T47D (cell line): ENCODE data around the gene SPACDR.
"Not testable (repeated sequence)": the region's sequence is repeated elsewhere in the genome, so short reads cannot be mapped to it uniquely, and the experiment has no call there.

Experiments used
- DNase-seq, 2 experiments: peaks; one replicate each; pipeline versions ENCODE4 v3.0.0 to v3.0.0-alpha.2; 2011 to 2012; ENCODE audit warnings: low read depth in 1 of 2, low spot score in 1 of 2
- JUND ChIP-seq: IDR thresholded peaks from 2 replicates; pipeline ENCODE4 v1.6.1; 2012; ENCODE audit warnings: low read depth
- in situ Hi-C: cut with HindIII; loops from 2 replicates; pipeline ENCODE4 v1.10.0; 2016; ENCODE audit warnings: low sequenced_read_pairs, low pct_unique_long_range_greater_than_20kb

Gene SPACDR

GRCh38 chr7:100467638-100468373 is 3.7 kb upstream of the SPACDR start:
- no peak for DNase-seq
- in situ Hi-C loops = no loop called here

GRCh38 chr7:100466653-100467605 is 2.9 kb upstream of the SPACDR start:
- in situ Hi-C loops = no loop called here
- TF ChIP-seq JUND = no peak
- no peak for DNase-seq

More at GRCh38 chr7:100467638-100468373, 3.7 kb upstream of the SPACDR start:
- TF ChIP-seq JUND = no peak

- DNase-seq = peak in 1 of 2 experiments; percentile 26
- no peak for TF ChIP-seq JUND
- in situ Hi-C loops = no loop called here
These were observed 1.7 kb upstream of the SPACDR start for GRCh38 chr7:100465702-100466311.

GRCh38 chr7:100465299-100465698 is 1.2 kb upstream of the SPACDR start:
- no peak for TF ChIP-seq JUND
- DNase-seq = no peak
- in situ Hi-C loops = no loop called here

- TF ChIP-seq JUND = no peak
- no peak for DNase-seq
- in situ Hi-C loops = no loop called here
These were observed 731 bp upstream of the SPACDR start for GRCh38 chr7:100464791-100465190.

GRCh38 chr7:100457033-100457432 is 7.0 kb downstream of the SPACDR start:
- DNase-seq = no peak
- in situ Hi-C loops = no loop called here
- TF ChIP-seq JUND = no peak

- TF ChIP-seq JUND = no peak
- in situ Hi-C loops = no loop called here
- DNase-seq = no peak
These were observed 7.5 kb downstream of the SPACDR start for GRCh38 chr7:100456562-100456961.

- TF ChIP-seq JUND = no peak
- in situ Hi-C loops = no loop called here
- DNase-seq = no peak
These were observed 8.9 kb downstream of the SPACDR start for GRCh38 chr7:100455206-100455605.

GRCh38 chr7:100453854-100454253 is 10.2 kb downstream of the SPACDR start:
- in situ Hi-C loops, DNase-seq: not testable (repeated sequence)

- TF ChIP-seq JUND = no peak
- DNase-seq = no peak
- in situ Hi-C loops = no loop called here
These were observed 11.5 kb downstream of the SPACDR start for GRCh38 chr7:100452513-100452912.

- TF ChIP-seq JUND = no peak
- in situ Hi-C loops = no loop called here
- DNase-seq = no peak
These were observed 14.8 kb downstream of the SPACDR start for GRCh38 chr7:100449190-100449795.

- DNase-seq, in situ Hi-C loops: not testable (repeated sequence)
These were observed 16.7 kb downstream of the SPACDR start for GRCh38 chr7:100447363-100447762.

GRCh38 chr7:100446040-100446439 is 18.0 kb downstream of the SPACDR start:
- TF ChIP-seq JUND = no peak
- DNase-seq = no peak
- in situ Hi-C loops = no loop called here
